GM12865 (cell line): Measurements from ENCODE around the gene MTARC1.

Source experiments
- DNase-seq: peaks from one replicate; pipeline ENCODE4 v3.0.0; 2010; ENCODE audit warnings: low read depth
- H3K4me3 ChIP-seq: 2 replicates; pipeline ENCODE4 v1.5.1; 2011; ENCODE audit warnings: mild to moderate bottlenecking, low read depth, low read length, control low read depth
- CTCF ChIP-seq: IDR thresholded peaks from 2 replicates; pipeline ENCODE4 v1.5.1; 2011; ENCODE audit warnings: low read length, control low read depth, low read depth, inconsistent platforms; ENCODE audit not compliant: insufficient read depth; ENCODE audit errors: missing control alignments

Gene MTARC1

GRCh38 chr1:220800262-220800661 is 13.5 kb downstream of the MTARC1 start:
- TF ChIP-seq CTCF: no peak
- H3K4me3 ChIP-seq: no peak overlapping the region
- DNase-seq: no peak

- TF ChIP-seq CTCF: peak; percentile 50
- peak; percentile 35 for DNase-seq
These were observed 16.9 kb downstream of the MTARC1 start for GRCh38 chr1:220803401-220804201.

GRCh38 chr1:220804202-220804586 is 17.5 kb downstream of the MTARC1 start:
- no peak for DNase-seq
- H3K4me3 ChIP-seq: no peak overlapping the region
- TF ChIP-seq CTCF: no peak

More at GRCh38 chr1:220803401-220804201, 16.9 kb downstream of the MTARC1 start:
- no peak overlapping the region for H3K4me3 ChIP-seq

- DNase-seq: no peak
- no peak for TF ChIP-seq CTCF
- no peak overlapping the region for H3K4me3 ChIP-seq
These were observed 19.7 kb downstream of the MTARC1 start for GRCh38 chr1:220806408-220806807.

GRCh38 chr1:220807726-220808125 is 21.0 kb downstream of the MTARC1 start:
- no peak for TF ChIP-seq CTCF

GRCh38 chr1:220808345-220809186 is 21.9 kb downstream of the MTARC1 start:
- DNase-seq: no peak

More at GRCh38 chr1:220807726-220808125, 21.0 kb downstream of the MTARC1 start:
- no peak for DNase-seq
- H3K4me3 ChIP-seq: no peak overlapping the region

More at GRCh38 chr1:220808345-220809186, 21.9 kb downstream of the MTARC1 start:
- H3K4me3 ChIP-seq: no peak overlapping the region
- no peak for TF ChIP-seq CTCF
